Liver (tissue), 9 donors: ENCODE data around the gene POLR2H. TPM values are rescaled to one million over a fixed set of nuclear protein-coding genes. Genes with fewer than 3 reads are reported as not detected.

Source experiments
- DNase-seq: peaks from one replicate; pipeline ENCODE4 v3.0.0-alpha.2; 2017; ENCODE audit warnings: low spot score
- H3K27ac ChIP-seq, 2 donors: one replicate each; pipeline ENCODE4 v1.7.0; 2013; ENCODE audit warnings: inconsistent platforms in 2 of 2, low read length in 2 of 2, control low read depth in 1 of 2, low read depth in 1 of 2, mild to moderate bottlenecking in 1 of 2
- H3K27me3 ChIP-seq, 4 donors: one replicate each; pipeline versions ENCODE4 v1.6.1 to v1.7.0; 2013; ENCODE audit warnings: low read length in 3 of 4, inconsistent platforms in 1 of 4, mild to moderate bottlenecking in 1 of 4, moderate library complexity in 1 of 4; ENCODE audit not compliant: control insufficient read depth in 4 of 4, insufficient read depth in 4 of 4
- H3K36me3 ChIP-seq, 4 donors: one replicate each; pipeline versions ENCODE4 v1.6.1 to v1.7.0; 2013; ENCODE audit warnings: low read length in 3 of 4, mild to moderate bottlenecking in 3 of 4, low read depth in 1 of 4, moderate library complexity in 1 of 4; ENCODE audit not compliant: control insufficient read depth in 4 of 4, insufficient read depth in 3 of 4
- H3K4me1 ChIP-seq, 4 donors: one replicate each; pipeline versions ENCODE4 v1.6.1 to v1.7.0; 2013; ENCODE audit warnings: low read length in 3 of 4, mild to moderate bottlenecking in 3 of 4, moderate library complexity in 1 of 4; ENCODE audit not compliant: control insufficient read depth in 4 of 4, insufficient read depth in 4 of 4
- H3K4me3 ChIP-seq, 3 donors: one replicate each; pipeline versions ENCODE4 v1.6.1 to v1.7.0; 2013; ENCODE audit warnings: low read length in 3 of 3, control low read depth in 1 of 3, low read depth in 1 of 3, mild to moderate bottlenecking in 1 of 3
- H3K9ac ChIP-seq, 2 donors: one replicate each; pipeline ENCODE4 v1.7.0; 2013; ENCODE audit warnings: low read length in 2 of 2, mild to moderate bottlenecking in 2 of 2, moderate library complexity in 2 of 2, control low read depth in 1 of 2, low read depth in 1 of 2
- H3K9me3 ChIP-seq, 4 donors: one replicate each; pipeline versions ENCODE4 v1.6.1 to v1.7.0; 2013; ENCODE audit warnings: low read length in 3 of 4; ENCODE audit not compliant: control insufficient read depth in 4 of 4
- ATF3 ChIP-seq: IDR thresholded peaks from 2 replicates; pipeline ENCODE4 v1.6.1; 2016; ENCODE audit warnings: antibody characterized with exemption
- EGR1 ChIP-seq, 2 donors: IDR thresholded peaks; 2 replicates each; pipeline ENCODE4 v1.6.1; 2016 to 2018; ENCODE audit warnings: antibody characterized with exemption in 2 of 2, low read depth in 2 of 2
- FOXA2 ChIP-seq: IDR thresholded peaks from 2 replicates; pipeline ENCODE4 v1.6.1; 2016; ENCODE audit warnings: antibody characterized with exemption
- GABPA ChIP-seq, 2 donors: IDR thresholded peaks in 1 of 2; conservative IDR thresholded peaks in 1 of 2; 2 replicates each; pipeline ENCODE4 v1.6.1; 2016; ENCODE audit warnings: antibody characterized with exemption in 2 of 2, mild to moderate bottlenecking in 1 of 2, moderate library complexity in 1 of 2
- HNF4A ChIP-seq, 2 donors: conservative IDR thresholded peaks; 2 replicates each; pipeline ENCODE4 v1.6.1; 2016; ENCODE audit warnings: antibody characterized with exemption in 2 of 2, mild to moderate bottlenecking in 2 of 2
- HNF4G ChIP-seq: IDR thresholded peaks from 2 replicates; pipeline ENCODE4 v1.6.1; 2016; ENCODE audit warnings: antibody characterized with exemption
- RAD21 ChIP-seq, 2 donors: IDR thresholded peaks; 2 replicates each; pipeline ENCODE4 v1.6.1; 2016; ENCODE audit warnings: antibody characterized with exemption in 2 of 2, mild to moderate bottlenecking in 2 of 2
- REST ChIP-seq: IDR thresholded peaks from 2 replicates; pipeline ENCODE4 v1.6.1; 2016; ENCODE audit warnings: antibody characterized with exemption, mild to moderate bottlenecking
- SP1 ChIP-seq: IDR thresholded peaks from 2 replicates; pipeline ENCODE4 v1.6.1; 2018; ENCODE audit warnings: antibody characterized with exemption, mild to moderate bottlenecking
- TAF1 ChIP-seq: conservative IDR thresholded peaks from 2 replicates; pipeline ENCODE4 v1.6.1; 2016; ENCODE audit warnings: antibody characterized with exemption, mild to moderate bottlenecking
- WGBS: extraction: QIAGEN DNeasy Blood & Tissue Kit; methylation state at CpG from one replicate; pipeline ENCODE4 v1.1.7; 2013; 5-methylcytosine and 5-hydroxymethylcytosine counted together
- polyA plus RNA-seq, 2 donors: library from polyadenylated mRNA; stranded (reverse) in 1 of 2; unstranded in 1 of 2; fragments of 200-250 nt in 1 of 2; fragments of >200 nt in 1 of 2; fragmentation: Nextera tagmentation in 1 of 2; extraction: Ambion mirVana in 1 of 2; gene quantifications; one replicate each; pipeline versions ENCODE4 v1.2.1 to v1.2.3, GENCODE V29; 2013 to 2015
- total RNA-seq, 2 donors: library from RNA; depleted of rRNA; stranded (reverse); fragments of >200 nt; gene quantifications; one replicate each; pipeline ENCODE4 v1.2.3, GENCODE V29; 2014
- donor health status: healthy.
- donor health status: healthy.
- donor health status: healthy.
- donor health status: healthy.
- donor health status: healthy.

Gene POLR2H
- total and polyA plus RNA-seq, 4 donors = 25.7 to 55.7 (median 43.5) TPM

GRCh38 chr3:184409946-184410500, 48.5 kb downstream of the POLR2H start:
- WGBS = 92% methylated on average over 12 of the region's 12 CpGs
- Histone ChIP-seq H3K4me1 (no peaks in the 10 kb centered on the region), H3K9me3 (no peaks in the 10 kb centered on the region), H3K27ac (no peak overlapping the region), H3K4me3 (no peak overlapping the region), H3K36me3 (no peaks in the 10 kb centered on the region), H3K27me3 (no peaks in the 10 kb centered on the region), H3K9ac (no peak overlapping the region)
- DNase-seq = no peak
- TF ChIP-seq GABPA (IDR thresholded peaks at IDR 0.05 in 1 of 2, conservative IDR thresholded peaks at IDR 0.05 in 1 of 2) = no peak
- no peak for TF ChIP-seq FOXA2
- no peak for TF ChIP-seq SP1
- no peak for TF ChIP-seq EGR1 (IDR thresholded peaks at IDR 0.05; ENCODE audit: low read depth in 2 of 2)
- TF ChIP-seq RAD21 (IDR thresholded peaks at IDR 0.05) = no peak
- no peak for TF ChIP-seq HNF4G
- no peak for TF ChIP-seq TAF1

GRCh38 chr3:184414418-184415202, 53.1 kb downstream of the POLR2H start:
- no peak overlapping the region for H3K4me3 ChIP-seq
- H3K9me3 ChIP-seq = no peaks in the 10 kb centered on the region
- DNase-seq = no peak
- H3K4me1 ChIP-seq = peaks cover 0 to 6% (median 2%) of the 10 kb centered on the region in 4 donors
- H3K36me3 ChIP-seq = no peaks in the 10 kb centered on the region
- H3K9ac ChIP-seq = no peak overlapping the region
- TF ChIP-seq HNF4A (conservative IDR thresholded peaks at IDR 0.05) (no peak), ATF3 (no peak), REST (no peak), TAF1 (no peak), SP1 (no peak), EGR1 (IDR thresholded peaks at IDR 0.05; ENCODE audit: low read depth in 2 of 2) (no peak)
- H3K27ac ChIP-seq = no peak overlapping the region
- WGBS = 93% methylated on average over 16 of the region's 16 CpGs
- no peaks in the 10 kb centered on the region for H3K27me3 ChIP-seq

- H3K4me1 ChIP-seq = peaks cover 0 to 6% (median 2%) of the 10 kb centered on the region in 4 donors
- no peak overlapping the region for H3K4me3 ChIP-seq
- no peak overlapping the region for H3K9ac ChIP-seq
- WGBS = 80% methylated on average over 4 of the region's 4 CpGs
- H3K9me3 ChIP-seq = no peaks in the 10 kb centered on the region
- H3K27ac ChIP-seq = no peak overlapping the region
- no peak for DNase-seq
- H3K36me3 ChIP-seq = no peaks in the 10 kb centered on the region
- no peak for TF ChIP-seq FOXA2
- H3K27me3 ChIP-seq = no peaks in the 10 kb centered on the region
These were observed 53.6 kb downstream of the POLR2H start for GRCh38 chr3:184415203-184415490.
